ENCODE measurements around the gene NEK5.

DNA sequence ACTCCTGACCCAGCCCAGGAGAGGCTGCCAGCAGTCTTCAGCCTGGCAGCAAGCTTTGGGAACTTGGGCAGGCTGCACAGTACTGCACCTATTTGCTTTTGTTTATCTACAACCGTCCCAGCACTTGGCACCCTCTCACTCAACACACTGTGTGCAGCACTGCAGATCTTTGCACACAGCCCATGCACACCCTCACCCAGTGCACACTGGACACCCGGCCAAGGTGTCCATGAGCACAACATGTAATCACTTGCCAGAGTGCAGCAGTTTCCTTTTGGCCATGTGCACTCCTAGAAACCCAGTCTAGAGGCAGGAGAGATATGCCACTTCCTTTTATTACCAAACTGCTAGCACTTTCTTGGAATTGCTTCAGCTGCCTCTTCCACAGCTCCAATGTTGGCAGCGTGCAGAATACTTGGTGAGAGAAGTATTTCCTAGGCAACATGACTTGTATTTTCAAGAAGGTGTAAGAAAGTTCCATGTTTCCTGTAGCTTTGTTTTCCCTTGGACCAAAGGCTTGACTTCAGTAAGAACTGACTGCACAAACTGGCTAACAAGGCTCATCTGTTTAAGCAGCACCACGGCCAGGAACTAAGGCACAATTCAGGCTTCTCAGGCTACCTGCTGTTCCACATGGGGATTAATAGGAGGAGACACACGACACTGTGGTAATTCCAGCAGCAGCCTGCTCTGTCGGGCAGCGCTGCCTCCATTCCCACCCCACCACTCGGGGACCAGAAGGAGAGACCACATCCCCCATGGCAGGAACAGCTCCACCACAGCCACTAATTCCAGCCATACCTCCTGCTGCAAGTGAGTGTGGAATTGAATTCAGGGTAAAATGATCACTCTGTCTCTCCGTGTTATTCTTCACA lies 133.0 kb downstream of the NEK5 start:
- TF ChIP-seq, protein P1, sequence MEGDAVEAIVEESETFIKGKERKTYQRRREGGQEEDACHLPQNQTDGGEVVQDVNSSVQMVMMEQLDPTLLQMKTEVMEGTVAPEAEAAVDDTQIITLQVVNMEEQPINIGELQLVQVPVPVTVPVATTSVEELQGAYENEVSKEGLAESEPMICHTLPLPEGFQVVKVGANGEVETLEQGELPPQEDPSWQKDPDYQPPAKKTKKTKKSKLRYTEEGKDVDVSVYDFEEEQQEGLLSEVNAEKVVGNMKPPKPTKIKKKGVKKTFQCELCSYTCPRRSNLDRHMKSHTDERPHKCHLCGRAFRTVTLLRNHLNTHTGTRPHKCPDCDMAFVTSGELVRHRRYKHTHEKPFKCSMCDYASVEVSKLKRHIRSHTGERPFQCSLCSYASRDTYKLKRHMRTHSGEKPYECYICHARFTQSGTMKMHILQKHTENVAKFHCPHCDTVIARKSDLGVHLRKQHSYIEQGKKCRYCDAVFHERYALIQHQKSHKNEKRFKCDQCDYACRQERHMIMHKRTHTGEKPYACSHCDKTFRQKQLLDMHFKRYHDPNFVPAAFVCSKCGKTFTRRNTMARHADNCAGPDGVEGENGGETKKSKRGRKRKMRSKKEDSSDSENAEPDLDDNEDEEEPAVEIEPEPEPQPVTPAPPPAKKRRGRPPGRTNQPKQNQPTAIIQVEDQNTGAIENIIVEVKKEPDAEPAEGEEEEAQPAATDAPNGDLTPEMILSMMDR (IDR thresholded peaks at IDR 0.05), result peak in 2 of 7 experiments; percentile 24 to 25
- peak in 2 of 3 donors; percentile 42 to 50 for TF ChIP-seq POLR2A (IDR thresholded peaks at IDR 0.05)

Data from body of pancreas (tissue), 4 donors.